HL-60 (cell line): Measurements from ENCODE around the gene TMTC2.

Experiments
- DNase-seq, 2 experiments: peaks; one replicate each; pipeline ENCODE4 v3.0.0-alpha.2; 2010 to 2020; ENCODE audit warnings: low read depth in 1 of 2, low spot score in 1 of 2
- H3K27ac ChIP-seq: fragments of 250-450 bp; sonication (Bioruptor Pico); replicated peaks from 2 replicates; pipeline ENCODE4 v1.5.1; 2020; ENCODE audit warnings: mild to moderate bottlenecking, moderate library complexity
- H3K27me3 ChIP-seq: fragments of 250-450 bp; sonication (Bioruptor Pico); 2 replicates; pipeline ENCODE4 v1.5.1; 2021; ENCODE audit warnings: mild to moderate bottlenecking, moderate library complexity; ENCODE audit not compliant: insufficient read depth, poor library complexity, severe bottlenecking
- H3K4me3 ChIP-seq: replicated peaks from 2 replicates; pipeline ENCODE4 v1.5.1; 2011; ENCODE audit warnings: mild to moderate bottlenecking, control low read depth, low read length; ENCODE audit not compliant: insufficient read depth
- GABPA ChIP-seq: IDR thresholded peaks from 2 replicates; pipeline ENCODE4 v1.6.1; 2012; ENCODE audit warnings: low read depth
- POLR2AphosphoS5 ChIP-seq: IDR thresholded peaks from 2 replicates; pipeline ENCODE4 v1.6.1; 2012; ENCODE audit warnings: low read depth
- SPI1 ChIP-seq: IDR thresholded peaks from 2 replicates; pipeline ENCODE4 v1.6.1; 2012; ENCODE audit warnings: low read depth, mild to moderate bottlenecking, borderline replicate concordance
- TF ChIP-seq, protein P1 (sequence below): IDR thresholded peaks from one replicate; pipeline ENCODE4 v1.5.1; 2011; ENCODE audit warnings: low read length, control low read depth, inconsistent platforms; ENCODE audit not compliant: insufficient read depth
- TF ChIP-seq, protein P2 (sequence below): IDR thresholded peaks from 2 replicates; pipeline ENCODE4 v1.6.1; 2012; ENCODE audit warnings: low read depth; ENCODE audit not compliant: insufficient replicate concordance

TMTC2 gene

DNA sequence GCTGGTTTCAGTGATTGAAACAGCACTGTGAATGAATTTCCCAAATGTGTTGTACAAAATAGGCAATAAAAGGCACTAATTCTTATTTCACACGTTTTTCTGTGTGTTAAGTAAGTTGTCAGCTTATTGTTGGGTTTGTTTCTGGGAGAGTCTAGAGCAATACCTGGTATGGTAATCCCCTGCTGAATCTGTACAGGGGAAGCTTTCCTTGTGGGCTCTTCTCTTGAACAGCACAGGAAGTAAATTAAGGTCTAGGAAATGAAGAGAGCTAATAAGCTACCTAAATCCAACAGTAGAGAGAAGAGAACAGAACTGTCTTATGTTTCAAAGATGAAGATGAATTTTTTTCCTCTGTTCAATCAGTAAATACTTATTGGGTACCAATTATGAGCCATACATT is 406.7 kb downstream of the TMTC2 start:
- Histone ChIP-seq H3K27me3 (no peaks in the 10 kb centered on the region), H3K27ac (no peak overlapping the region), H3K4me3 (no peak overlapping the region)
- DNase-seq: no peak
- TF ChIP-seq, protein P1, sequence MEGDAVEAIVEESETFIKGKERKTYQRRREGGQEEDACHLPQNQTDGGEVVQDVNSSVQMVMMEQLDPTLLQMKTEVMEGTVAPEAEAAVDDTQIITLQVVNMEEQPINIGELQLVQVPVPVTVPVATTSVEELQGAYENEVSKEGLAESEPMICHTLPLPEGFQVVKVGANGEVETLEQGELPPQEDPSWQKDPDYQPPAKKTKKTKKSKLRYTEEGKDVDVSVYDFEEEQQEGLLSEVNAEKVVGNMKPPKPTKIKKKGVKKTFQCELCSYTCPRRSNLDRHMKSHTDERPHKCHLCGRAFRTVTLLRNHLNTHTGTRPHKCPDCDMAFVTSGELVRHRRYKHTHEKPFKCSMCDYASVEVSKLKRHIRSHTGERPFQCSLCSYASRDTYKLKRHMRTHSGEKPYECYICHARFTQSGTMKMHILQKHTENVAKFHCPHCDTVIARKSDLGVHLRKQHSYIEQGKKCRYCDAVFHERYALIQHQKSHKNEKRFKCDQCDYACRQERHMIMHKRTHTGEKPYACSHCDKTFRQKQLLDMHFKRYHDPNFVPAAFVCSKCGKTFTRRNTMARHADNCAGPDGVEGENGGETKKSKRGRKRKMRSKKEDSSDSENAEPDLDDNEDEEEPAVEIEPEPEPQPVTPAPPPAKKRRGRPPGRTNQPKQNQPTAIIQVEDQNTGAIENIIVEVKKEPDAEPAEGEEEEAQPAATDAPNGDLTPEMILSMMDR: no peak
- TF ChIP-seq, protein P2, sequence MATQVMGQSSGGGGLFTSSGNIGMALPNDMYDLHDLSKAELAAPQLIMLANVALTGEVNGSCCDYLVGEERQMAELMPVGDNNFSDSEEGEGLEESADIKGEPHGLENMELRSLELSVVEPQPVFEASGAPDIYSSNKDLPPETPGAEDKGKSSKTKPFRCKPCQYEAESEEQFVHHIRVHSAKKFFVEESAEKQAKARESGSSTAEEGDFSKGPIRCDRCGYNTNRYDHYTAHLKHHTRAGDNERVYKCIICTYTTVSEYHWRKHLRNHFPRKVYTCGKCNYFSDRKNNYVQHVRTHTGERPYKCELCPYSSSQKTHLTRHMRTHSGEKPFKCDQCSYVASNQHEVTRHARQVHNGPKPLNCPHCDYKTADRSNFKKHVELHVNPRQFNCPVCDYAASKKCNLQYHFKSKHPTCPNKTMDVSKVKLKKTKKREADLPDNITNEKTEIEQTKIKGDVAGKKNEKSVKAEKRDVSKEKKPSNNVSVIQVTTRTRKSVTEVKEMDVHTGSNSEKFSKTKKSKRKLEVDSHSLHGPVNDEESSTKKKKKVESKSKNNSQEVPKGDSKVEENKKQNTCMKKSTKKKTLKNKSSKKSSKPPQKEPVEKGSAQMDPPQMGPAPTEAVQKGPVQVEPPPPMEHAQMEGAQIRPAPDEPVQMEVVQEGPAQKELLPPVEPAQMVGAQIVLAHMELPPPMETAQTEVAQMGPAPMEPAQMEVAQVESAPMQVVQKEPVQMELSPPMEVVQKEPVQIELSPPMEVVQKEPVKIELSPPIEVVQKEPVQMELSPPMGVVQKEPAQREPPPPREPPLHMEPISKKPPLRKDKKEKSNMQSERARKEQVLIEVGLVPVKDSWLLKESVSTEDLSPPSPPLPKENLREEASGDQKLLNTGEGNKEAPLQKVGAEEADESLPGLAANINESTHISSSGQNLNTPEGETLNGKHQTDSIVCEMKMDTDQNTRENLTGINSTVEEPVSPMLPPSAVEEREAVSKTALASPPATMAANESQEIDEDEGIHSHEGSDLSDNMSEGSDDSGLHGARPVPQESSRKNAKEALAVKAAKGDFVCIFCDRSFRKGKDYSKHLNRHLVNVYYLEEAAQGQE: no peak
- TF ChIP-seq SPI1 (no peak), POLR2AphosphoS5 (no peak), GABPA (no peak)

DNA sequence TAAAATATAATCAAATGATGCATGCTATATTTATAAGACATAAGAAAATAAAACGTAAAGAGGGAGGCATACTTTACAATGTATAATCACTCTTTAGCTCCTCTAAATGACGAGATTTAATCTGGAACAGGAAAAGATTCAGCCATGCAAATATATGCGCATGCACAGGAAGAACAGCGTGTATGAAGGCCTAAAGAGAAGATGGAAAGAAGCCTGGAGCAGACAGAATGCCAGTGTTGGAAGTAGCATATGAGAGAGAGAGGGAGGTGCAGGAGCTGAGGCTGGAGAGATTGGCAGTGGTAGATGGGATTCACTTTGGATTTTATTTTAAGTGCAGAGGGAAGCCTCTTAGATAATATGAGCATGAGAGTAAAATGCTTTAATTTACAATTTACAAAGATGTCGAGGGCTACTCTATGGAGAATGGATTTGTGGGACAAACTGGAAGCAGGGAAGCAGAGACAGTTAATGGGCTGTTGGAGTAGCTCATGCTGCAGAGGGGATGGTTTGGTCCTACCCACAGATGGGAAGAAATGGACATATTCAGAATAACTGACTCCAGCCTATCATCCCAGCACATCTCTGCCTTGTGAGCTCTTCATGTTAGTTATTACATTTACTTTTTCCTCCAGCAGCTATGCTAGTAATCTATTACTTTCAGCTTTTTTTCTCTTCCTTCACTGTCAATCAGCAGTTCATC is 411.1 kb downstream of the TMTC2 start:
- Histone ChIP-seq H3K27ac (no peak overlapping the region), H3K4me3 (no peak overlapping the region), H3K27me3 (no peaks in the 10 kb centered on the region)
- DNase-seq: no peak
- no peak for TF ChIP-seq POLR2AphosphoS5
- TF ChIP-seq SPI1: no peak
- TF ChIP-seq GABPA: no peak
- TF ChIP-seq, protein P2: no peak

DNA sequence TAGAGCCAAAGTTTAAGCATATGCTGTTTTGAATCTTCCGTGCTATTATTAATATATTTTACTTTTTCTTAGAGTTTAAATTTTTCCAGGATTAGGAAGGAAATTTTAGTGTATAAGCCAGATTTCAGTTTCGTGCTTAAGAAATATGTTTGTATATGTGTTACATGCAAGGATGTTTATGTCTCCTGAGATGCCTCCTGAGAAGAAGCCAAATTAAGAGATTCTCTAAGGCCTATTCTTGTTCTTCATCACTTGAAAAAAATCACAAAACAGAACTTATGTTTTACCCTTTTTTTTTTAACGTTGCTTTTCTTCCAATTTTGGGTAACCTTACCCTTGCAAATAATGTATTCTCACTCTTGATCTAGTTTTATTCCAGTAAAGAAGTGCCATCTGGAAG is 412.7 kb downstream of the TMTC2 start:
- Histone ChIP-seq H3K27me3 (no peaks in the 10 kb centered on the region), H3K4me3 (no peak overlapping the region), H3K27ac (no peak overlapping the region)
- DNase-seq: no peak
- TF ChIP-seq, protein P1: no peak
- TF ChIP-seq GABPA (no peak), SPI1 (no peak), POLR2AphosphoS5 (no peak)
- TF ChIP-seq, protein P2: no peak
